Neural cell (in vitro differentiated cells): ENCODE measurements around the gene ODF2. TPM values are rescaled to one million over a fixed set of nuclear protein-coding genes. Genes with fewer than 3 reads are reported as not detected.
A peak's percentile ranks its signal among the peaks of the same experiment; 100 is the strongest.

Source experiments
- H2AFZ ChIP-seq: fragments of 200-600, 300-800 bp; sonication (generic), shearing (Covaris generic); 2 replicates; pipeline ENCODE4 v1.6.0; 2014; ENCODE audit warnings: low read depth, mild to moderate bottlenecking, antibody characterized with exemption, low read length, moderate library complexity
- H3F3A ChIP-seq: fragments of 200-600 bp; shearing (Covaris generic); 2 replicates; pipeline ENCODE4 v1.6.1; 2016; ENCODE audit warnings: mild to moderate bottlenecking, moderate library complexity, mixed read lengths, antibody characterized with exemption, low read length; ENCODE audit not compliant: insufficient read depth, poor library complexity, severe bottlenecking
- H3K27ac ChIP-seq: fragments of 200-600, 300-800 bp; sonication (generic), shearing (Covaris generic); 2 replicates; pipeline ENCODE4 v1.5.1; 2014; ENCODE audit warnings: mild to moderate bottlenecking, low read length, moderate library complexity
- H3K27me3 ChIP-seq: fragments of 300-800, 200-600 bp; sonication (generic), shearing (Covaris generic); 2 replicates; pipeline ENCODE4 v1.6.0; 2014; ENCODE audit warnings: mild to moderate bottlenecking, low read depth, low read length, moderate library complexity; ENCODE audit not compliant: insufficient read depth
- H3K36me3 ChIP-seq: fragments of 300-800, 200-600 bp; sonication (generic), shearing (Covaris generic); 2 replicates; pipeline ENCODE4 v1.5.1; 2014; ENCODE audit warnings: mild to moderate bottlenecking, antibody characterized with exemption, low read length, moderate library complexity; ENCODE audit not compliant: insufficient read depth
- H3K4me2 ChIP-seq: fragments of 300-800, 200-600 bp; sonication (generic), shearing (Covaris generic); 2 replicates; pipeline ENCODE4 v1.6.0; 2014; ENCODE audit warnings: mild to moderate bottlenecking, low read length
- H3K4me3 ChIP-seq: fragments of 300-800, 200-600 bp; sonication (generic), shearing (Covaris generic); 2 replicates; pipeline ENCODE4 v1.5.1; 2014; ENCODE audit warnings: mild to moderate bottlenecking, low read length, moderate library complexity
- H3K79me2 ChIP-seq: fragments of 200-600 bp; shearing (Covaris generic); replicated peaks from 2 replicates; pipeline ENCODE4 v1.6.0; 2014; ENCODE audit warnings: mild to moderate bottlenecking, low read length, moderate library complexity; ENCODE audit not compliant: insufficient read depth
- H3K9ac ChIP-seq: fragments of 300-800, 200-600 bp; sonication (generic), shearing (Covaris generic); 2 replicates; pipeline ENCODE4 v1.6.1; 2016; ENCODE audit warnings: mild to moderate bottlenecking, low read length, mixed read lengths
- H3K9me2 ChIP-seq: fragments of 200-600 bp; shearing (Covaris generic); 2 replicates; pipeline ENCODE4 v1.6.1; 2016; ENCODE audit warnings: mild to moderate bottlenecking, low read length, mixed read lengths; ENCODE audit not compliant: insufficient read depth
- H3K9me3 ChIP-seq: fragments of 200-600, 300-800 bp; sonication (generic), shearing (Covaris generic); 2 replicates; pipeline ENCODE4 v1.6.1; 2016; ENCODE audit warnings: mild to moderate bottlenecking, mixed run types, low read length, moderate library complexity, mixed read lengths
- H4K20me1 ChIP-seq: fragments of 200-600 bp; shearing (Covaris generic); 2 replicates; pipeline ENCODE4 v1.6.1; 2016; ENCODE audit warnings: mild to moderate bottlenecking, mixed run types; ENCODE audit not compliant: insufficient read depth
- EP300 ChIP-seq: fragments of 450-650 bp; conservative IDR thresholded peaks from 2 replicates; pipeline ENCODE4 v1.6.1; 2014; ENCODE audit warnings: antibody characterized with exemption, mild to moderate bottlenecking, moderate library complexity; ENCODE audit not compliant: poor library complexity, severe bottlenecking
- MXI1 ChIP-seq: fragments of 450-650 bp; conservative IDR thresholded peaks from 2 replicates; pipeline ENCODE4 v1.6.1; 2014; ENCODE audit warnings: antibody characterized with exemption, mild to moderate bottlenecking; ENCODE audit not compliant: poor library complexity, severe bottlenecking
- RAD21 ChIP-seq: fragments of 450-650 bp; conservative IDR thresholded peaks from 2 replicates; pipeline ENCODE4 v1.6.1; 2014; ENCODE audit warnings: antibody characterized with exemption, mild to moderate bottlenecking, moderate library complexity
- SMC3 ChIP-seq: fragments of 450-650 bp; conservative IDR thresholded peaks from 2 replicates; pipeline ENCODE4 v1.6.1; 2014; ENCODE audit warnings: antibody characterized with exemption, mild to moderate bottlenecking, moderate library complexity; ENCODE audit not compliant: poor library complexity
- TAF1 ChIP-seq: IDR thresholded peaks from 2 replicates; pipeline ENCODE4 v1.6.1; 2012; ENCODE audit warnings: low read depth
- polyA plus RNA-seq: library from polyadenylated mRNA; depleted of rRNA; stranded (reverse); fragments of >200 nt; gene quantifications from 2 replicates; pipeline ENCODE4 v1.2.3, GENCODE V29; 2014
- TF ChIP-seq, protein P1 (sequence below): fragments of 450-650 bp; IDR thresholded peaks from 2 replicates; pipeline ENCODE4 v1.5.1; 2014; ENCODE audit warnings: antibody characterized with exemption, mild to moderate bottlenecking, moderate library complexity; ENCODE audit not compliant: poor library complexity, severe bottlenecking
- TF ChIP-seq, protein P2 (sequence below): IDR thresholded peaks from 2 replicates; pipeline ENCODE4 v1.6.1; 2012; ENCODE audit warnings: borderline replicate concordance

The ODF2 gene
- polyA plus RNA-seq, 1 donor from 2014 or later, result 39.3 TPM

DNA sequence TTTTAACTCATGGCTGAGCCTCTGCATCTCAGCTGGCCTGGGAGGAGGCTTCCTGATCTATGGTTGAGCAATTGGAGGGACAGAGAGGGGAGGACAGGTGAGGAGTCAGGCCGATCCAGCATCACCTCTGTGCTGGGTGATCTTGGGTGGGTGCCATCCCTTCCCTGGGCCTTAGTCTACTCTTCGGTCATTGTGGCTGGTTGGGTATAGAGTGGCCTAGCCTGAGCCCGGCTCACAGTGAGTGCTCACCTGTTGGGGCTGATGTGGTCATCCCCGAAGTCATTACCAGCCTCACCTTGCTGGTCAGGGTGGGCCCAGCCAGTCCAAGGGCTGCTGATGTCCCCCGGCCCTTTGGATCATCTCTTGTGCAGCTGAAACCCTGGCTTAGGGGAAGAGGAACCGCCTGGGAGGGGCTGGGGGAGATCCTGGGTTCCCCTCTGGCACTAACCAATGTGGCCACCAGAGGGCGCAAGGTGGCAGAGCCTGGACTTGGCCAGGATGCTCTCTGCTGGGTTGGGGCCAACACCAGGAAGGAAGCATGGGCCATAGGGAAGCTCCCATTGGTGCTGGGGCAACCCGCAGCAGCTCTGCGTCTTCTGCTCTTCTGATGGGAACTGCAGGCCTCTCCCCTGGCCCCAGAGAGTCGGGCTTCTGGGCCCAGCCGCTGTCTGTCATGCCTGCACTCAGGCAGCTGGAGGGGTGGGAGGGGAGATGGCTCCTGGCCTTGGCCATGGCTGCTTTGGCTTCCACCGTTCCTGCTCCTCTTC lies 17.3 kb upstream of the ODF2 start:
- Histone ChIP-seq H3K27ac (no peak overlapping the region), H2AFZ (no peak overlapping the region), H3K4me3 (no peak overlapping the region), H3K9ac (no peak overlapping the region), H3K36me3 (no peaks in the 10 kb centered on the region), H4K20me1 (no peaks in the 10 kb centered on the region), H3K79me2 (no peaks in the 10 kb centered on the region), H3K27me3 (no peaks in the 10 kb centered on the region), H3F3A (no peaks in the 10 kb centered on the region), H3K9me3 (no peaks in the 10 kb centered on the region), H3K4me2 (no peak overlapping the region), H3K9me2 (no peaks in the 10 kb centered on the region)
- TF ChIP-seq, protein P1, sequence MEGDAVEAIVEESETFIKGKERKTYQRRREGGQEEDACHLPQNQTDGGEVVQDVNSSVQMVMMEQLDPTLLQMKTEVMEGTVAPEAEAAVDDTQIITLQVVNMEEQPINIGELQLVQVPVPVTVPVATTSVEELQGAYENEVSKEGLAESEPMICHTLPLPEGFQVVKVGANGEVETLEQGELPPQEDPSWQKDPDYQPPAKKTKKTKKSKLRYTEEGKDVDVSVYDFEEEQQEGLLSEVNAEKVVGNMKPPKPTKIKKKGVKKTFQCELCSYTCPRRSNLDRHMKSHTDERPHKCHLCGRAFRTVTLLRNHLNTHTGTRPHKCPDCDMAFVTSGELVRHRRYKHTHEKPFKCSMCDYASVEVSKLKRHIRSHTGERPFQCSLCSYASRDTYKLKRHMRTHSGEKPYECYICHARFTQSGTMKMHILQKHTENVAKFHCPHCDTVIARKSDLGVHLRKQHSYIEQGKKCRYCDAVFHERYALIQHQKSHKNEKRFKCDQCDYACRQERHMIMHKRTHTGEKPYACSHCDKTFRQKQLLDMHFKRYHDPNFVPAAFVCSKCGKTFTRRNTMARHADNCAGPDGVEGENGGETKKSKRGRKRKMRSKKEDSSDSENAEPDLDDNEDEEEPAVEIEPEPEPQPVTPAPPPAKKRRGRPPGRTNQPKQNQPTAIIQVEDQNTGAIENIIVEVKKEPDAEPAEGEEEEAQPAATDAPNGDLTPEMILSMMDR, result peak; percentile 66
- peak; percentile 37 for TF ChIP-seq RAD21
- TF ChIP-seq TAF1, result no peak
- peak; percentile 50 for TF ChIP-seq SMC3

DNA sequence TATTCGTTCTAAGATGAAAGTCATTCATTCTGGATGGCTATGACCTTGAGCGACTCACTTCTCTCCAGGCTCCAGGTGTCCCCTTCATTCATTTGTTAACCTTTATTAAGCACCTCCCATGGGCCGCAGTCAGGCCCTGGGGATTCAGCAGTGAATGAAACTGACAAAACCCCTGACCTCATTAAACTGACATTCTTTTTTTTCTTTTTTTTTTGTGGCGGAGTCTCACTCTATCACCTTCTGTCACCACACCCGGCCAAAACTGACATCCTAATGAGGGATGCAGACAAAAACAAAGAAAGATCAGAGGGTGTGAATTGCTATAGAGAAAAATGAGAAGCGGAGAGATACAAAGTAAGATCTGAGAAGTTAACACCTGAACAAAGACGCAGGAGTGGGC lies 16.5 kb upstream of the ODF2 start:
- Histone ChIP-seq H3K4me3 (no peak overlapping the region), H3K36me3 (no peaks in the 10 kb centered on the region), H3K4me2 (no peak overlapping the region), H3K9ac (no peak overlapping the region), H2AFZ (no peak overlapping the region), H3K27me3 (no peaks in the 10 kb centered on the region), H3K27ac (no peak overlapping the region), H3K9me2 (no peaks in the 10 kb centered on the region), H3K9me3 (no peaks in the 10 kb centered on the region), H4K20me1 (no peaks in the 10 kb centered on the region), H3K79me2 (no peaks in the 10 kb centered on the region), H3F3A (no peaks in the 10 kb centered on the region)
- no peak for TF ChIP-seq EP300
- TF ChIP-seq, protein P2, sequence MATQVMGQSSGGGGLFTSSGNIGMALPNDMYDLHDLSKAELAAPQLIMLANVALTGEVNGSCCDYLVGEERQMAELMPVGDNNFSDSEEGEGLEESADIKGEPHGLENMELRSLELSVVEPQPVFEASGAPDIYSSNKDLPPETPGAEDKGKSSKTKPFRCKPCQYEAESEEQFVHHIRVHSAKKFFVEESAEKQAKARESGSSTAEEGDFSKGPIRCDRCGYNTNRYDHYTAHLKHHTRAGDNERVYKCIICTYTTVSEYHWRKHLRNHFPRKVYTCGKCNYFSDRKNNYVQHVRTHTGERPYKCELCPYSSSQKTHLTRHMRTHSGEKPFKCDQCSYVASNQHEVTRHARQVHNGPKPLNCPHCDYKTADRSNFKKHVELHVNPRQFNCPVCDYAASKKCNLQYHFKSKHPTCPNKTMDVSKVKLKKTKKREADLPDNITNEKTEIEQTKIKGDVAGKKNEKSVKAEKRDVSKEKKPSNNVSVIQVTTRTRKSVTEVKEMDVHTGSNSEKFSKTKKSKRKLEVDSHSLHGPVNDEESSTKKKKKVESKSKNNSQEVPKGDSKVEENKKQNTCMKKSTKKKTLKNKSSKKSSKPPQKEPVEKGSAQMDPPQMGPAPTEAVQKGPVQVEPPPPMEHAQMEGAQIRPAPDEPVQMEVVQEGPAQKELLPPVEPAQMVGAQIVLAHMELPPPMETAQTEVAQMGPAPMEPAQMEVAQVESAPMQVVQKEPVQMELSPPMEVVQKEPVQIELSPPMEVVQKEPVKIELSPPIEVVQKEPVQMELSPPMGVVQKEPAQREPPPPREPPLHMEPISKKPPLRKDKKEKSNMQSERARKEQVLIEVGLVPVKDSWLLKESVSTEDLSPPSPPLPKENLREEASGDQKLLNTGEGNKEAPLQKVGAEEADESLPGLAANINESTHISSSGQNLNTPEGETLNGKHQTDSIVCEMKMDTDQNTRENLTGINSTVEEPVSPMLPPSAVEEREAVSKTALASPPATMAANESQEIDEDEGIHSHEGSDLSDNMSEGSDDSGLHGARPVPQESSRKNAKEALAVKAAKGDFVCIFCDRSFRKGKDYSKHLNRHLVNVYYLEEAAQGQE, result no peak
- TF ChIP-seq RAD21, result no peak
- TF ChIP-seq MXI1, result no peak
- TF ChIP-seq, protein P1, result no peak
